ENCODE measurements around the gene MRGPRF.

The MRGPRF gene

GRCh38 chr11:69010361-69010891 lies 2.6 kb downstream of the MRGPRF start:
- no peak overlapping the region for H3K4me3 ChIP-seq (ENCODE audit: low read length)
- no peak for TF ChIP-seq CTCF (IDR thresholded peaks at IDR 0.05; ENCODE audit: insufficient read depth, low read depth, low read length, missing control alignments)
- DNase-seq (ENCODE audit: low read depth) = peak; percentile 37

- no peak overlapping the region for H3K4me3 ChIP-seq (ENCODE audit: low read length)
- DNase-seq (ENCODE audit: low read depth) = no peak
- no peak for TF ChIP-seq CTCF (IDR thresholded peaks at IDR 0.05; ENCODE audit: insufficient read depth, low read depth, low read length, missing control alignments)
These were observed 3.4 kb downstream of the MRGPRF start for GRCh38 chr11:69009441-69010211.

- H3K4me3 ChIP-seq (ENCODE audit: low read length) = no peak overlapping the region
- DNase-seq (ENCODE audit: low read depth) = peak; percentile 97
- TF ChIP-seq CTCF (IDR thresholded peaks at IDR 0.05; ENCODE audit: insufficient read depth, low read depth, low read length, missing control alignments) = no peak
These were observed 4.2 kb downstream of the MRGPRF start for GRCh38 chr11:69008737-69009440.

GRCh38 chr11:69007975-69008381 lies 5.1 kb downstream of the MRGPRF start:
- DNase-seq (ENCODE audit: low read depth) = no peak
- H3K4me3 ChIP-seq (ENCODE audit: low read length) = no peak overlapping the region
- no peak for TF ChIP-seq CTCF (IDR thresholded peaks at IDR 0.05; ENCODE audit: insufficient read depth, low read depth, low read length, missing control alignments)

- H3K4me3 ChIP-seq (ENCODE audit: low read length) = no peak overlapping the region
- no peak for DNase-seq (ENCODE audit: low read depth)
- TF ChIP-seq CTCF (IDR thresholded peaks at IDR 0.05; ENCODE audit: insufficient read depth, low read depth, low read length, missing control alignments) = no peak
These were observed 6.2 kb downstream of the MRGPRF start for GRCh38 chr11:69006816-69007215.

GRCh38 chr11:69005631-69006368 lies 7.2 kb downstream of the MRGPRF start:
- DNase-seq (ENCODE audit: low read depth) = no peak

More at GRCh38 chr11:69005631-69006368, 7.2 kb downstream of the MRGPRF start:
- TF ChIP-seq CTCF (IDR thresholded peaks at IDR 0.05; ENCODE audit: insufficient read depth, low read depth, low read length, missing control alignments) = no peak
- H3K4me3 ChIP-seq (ENCODE audit: low read length) = no peak overlapping the region

Measured in epithelial cell of esophagus (primary cell).